ENCODE data around the gene SLAMF9.

The SLAMF9 gene

GRCh38 chr1:159934136-159935039, 19.6 kb downstream of the SLAMF9 start:
- no peak for DNase-seq

GRCh38 chr1:159933347-159933746, 20.7 kb downstream of the SLAMF9 start:
- DNase-seq, result no peak

GRCh38 chr1:159932296-159933285, 21.4 kb downstream of the SLAMF9 start:
- no peak for DNase-seq

- DNase-seq, result no peak
These were observed 22.3 kb downstream of the SLAMF9 start for GRCh38 chr1:159931795-159932173.

- no peak for DNase-seq
These were observed 22.8 kb downstream of the SLAMF9 start for GRCh38 chr1:159931101-159931794.

- DNase-seq, result no peak
These were observed 23.4 kb downstream of the SLAMF9 start for GRCh38 chr1:159930634-159931033.

- no peak for DNase-seq
These were observed 23.8 kb downstream of the SLAMF9 start for GRCh38 chr1:159930216-159930615.

GRCh38 chr1:159929155-159930051, 24.6 kb downstream of the SLAMF9 start:
- DNase-seq, result no peak

- no peak for DNase-seq
These were observed 25.5 kb downstream of the SLAMF9 start for GRCh38 chr1:159928491-159929050.

GRCh38 chr1:159927849-159928431, 26.1 kb downstream of the SLAMF9 start:
- no peak for DNase-seq

GRCh38 chr1:159927211-159927848, 26.7 kb downstream of the SLAMF9 start:
- no peak for DNase-seq

- DNase-seq, result no peak
These were observed 28.3 kb downstream of the SLAMF9 start for GRCh38 chr1:159925719-159926078.

- DNase-seq, result peak in 47 of 58 donors; percentile 13 to 79 (median 46)
These were observed 29.0 kb downstream of the SLAMF9 start, which contains the start of gene TAGLN2 for GRCh38 chr1:159924791-159925718. Gene TAGLN2 (minus strand): TSS chr1:159925507. CDS start chr1:159920509, 4,998 bp downstream.

GRCh38 chr1:159924025-159924790, 29.8 kb downstream of the SLAMF9 start:
- DNase-seq, result peak in 16 of 58 donors; percentile 10 to 83 (median 36)

GRCh38 chr1:159923203-159924024, 30.6 kb downstream of the SLAMF9 start:
- peak in 4 of 58 donors; percentile 10 to 29 (median 10) for DNase-seq
